GM11168 (cell line): ENCODE results near the gene GALNTL6.
"Not testable (repeated sequence)": the region's sequence is repeated elsewhere in the genome, so short reads cannot be mapped to it uniquely, and the experiment has no call there.

Experiments used
- in situ Hi-C: fragments of 300-500 bp; cut with MboI; formaldehyde crosslinking; loops from one replicate; pipeline ENCODE4 v1.12.0; 2022; ENCODE audit warnings: low sequenced_read_pairs; ENCODE audit not compliant: unreplicated experiment

GALNTL6 gene

DNA sequence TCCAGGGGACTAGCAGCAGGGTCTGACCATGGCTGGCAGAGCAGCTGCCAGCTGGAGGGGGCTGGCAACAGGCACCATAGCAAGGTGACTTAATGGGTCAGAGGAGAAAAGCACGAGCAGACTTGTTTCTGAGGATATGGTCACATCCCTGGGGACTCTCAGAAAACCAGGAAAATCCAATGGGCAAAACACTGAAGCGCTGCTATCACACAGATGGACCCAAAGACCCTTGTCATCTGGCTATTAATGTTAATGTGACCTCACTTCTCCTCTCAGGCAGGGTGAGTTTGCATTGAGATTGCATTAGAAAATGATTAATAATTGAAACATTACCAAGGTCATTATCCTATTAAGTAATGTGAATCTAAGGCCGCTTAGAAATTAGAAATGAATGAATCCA, 1061.7 kb downstream of the GALNTL6 start:
- in situ Hi-C loops = no loop called here

DNA sequence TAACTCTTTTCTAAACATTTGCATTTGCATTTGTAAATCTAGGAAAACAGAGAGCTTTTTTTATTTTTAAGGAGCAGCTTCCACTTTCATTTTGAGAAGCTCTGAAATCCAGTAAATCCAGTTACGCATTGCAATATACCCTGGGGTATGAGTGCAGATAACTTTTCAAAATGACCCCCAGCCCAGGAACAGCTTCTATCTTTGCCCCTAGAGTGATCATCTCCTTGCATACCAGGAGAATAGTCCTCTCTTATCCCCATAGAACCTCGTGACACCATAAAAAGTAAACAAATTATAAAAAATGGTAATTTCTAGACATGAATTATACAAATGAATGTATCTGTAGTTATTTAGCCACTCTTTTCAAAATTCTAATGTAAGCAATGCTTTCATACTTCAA, 1063.2 kb downstream of the GALNTL6 start:
- in situ Hi-C loops = no loop called here

DNA sequence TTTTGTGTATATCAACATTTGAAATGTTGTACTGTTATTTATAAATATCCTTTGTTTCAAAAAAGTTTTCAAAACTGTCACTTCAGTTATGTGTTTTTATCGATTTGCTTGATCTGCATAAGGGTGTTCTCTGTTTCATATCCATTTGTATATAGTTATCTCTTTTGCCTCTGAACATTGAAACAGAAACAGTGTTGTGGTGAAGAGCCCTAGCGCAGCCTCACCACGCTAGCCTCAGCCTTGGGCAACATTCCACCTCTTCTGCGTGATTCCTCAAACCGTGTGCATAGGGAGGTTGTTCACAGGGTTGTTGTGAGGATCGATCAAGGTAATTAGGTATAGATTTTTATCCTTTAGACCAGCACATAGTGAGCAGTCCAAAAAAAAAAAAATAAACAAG, 1068.4 kb downstream of the GALNTL6 start:
- in situ Hi-C loops = no loop called here

GRCh38 chr4:172887358-172887757, 1074.2 kb downstream of the GALNTL6 start:
- in situ Hi-C loops = not testable (repeated sequence)

GRCh38 chr4:172887959-172888358, 1074.8 kb downstream of the GALNTL6 start:
- in situ Hi-C loops = no loop called here

DNA sequence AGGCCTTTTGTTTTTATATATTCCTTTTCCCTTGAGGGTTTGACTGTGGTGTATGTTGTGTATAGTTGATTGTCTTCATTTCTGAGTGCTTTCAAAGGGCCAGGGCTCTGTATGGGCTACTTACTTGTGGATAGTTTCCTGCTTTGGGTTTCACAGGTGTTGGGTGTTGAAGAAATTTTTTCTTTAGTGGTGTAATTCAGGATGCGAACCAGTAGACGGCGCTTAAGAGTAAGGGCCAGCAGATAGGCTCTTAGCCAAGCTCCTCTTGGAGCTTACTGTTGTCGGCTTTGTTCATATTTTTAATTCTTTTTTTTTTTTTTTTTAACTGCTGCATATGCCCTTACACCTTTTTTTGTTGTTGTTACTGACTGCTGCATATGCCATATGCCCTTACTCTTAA, 1079.1 kb downstream of the GALNTL6 start:
- in situ Hi-C loops = no loop called here

GRCh38 chr4:172895699-172896098, 1082.5 kb downstream of the GALNTL6 start:
- in situ Hi-C loops = no loop called here

DNA sequence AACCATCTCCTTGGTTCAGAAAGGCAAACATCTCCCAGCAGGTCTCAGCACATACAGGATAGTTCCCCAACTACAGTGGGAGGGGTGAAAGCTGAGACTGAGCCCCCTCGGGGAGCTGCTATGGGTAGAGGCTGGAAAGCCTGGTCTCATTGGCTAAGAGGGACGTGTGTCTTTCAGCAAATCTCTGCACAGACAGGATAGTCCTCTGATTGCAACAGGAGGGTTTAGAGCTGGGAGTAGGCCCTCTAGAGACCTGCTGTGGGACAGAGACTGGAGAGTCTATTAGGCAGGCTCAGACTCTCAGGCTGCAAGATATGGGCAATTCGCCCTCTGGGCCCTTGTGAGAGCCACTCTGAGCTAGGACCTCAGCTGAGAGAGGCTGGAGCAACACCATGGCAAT, 1083.8 kb downstream of the GALNTL6 start:
- in situ Hi-C loops = no loop called here

DNA sequence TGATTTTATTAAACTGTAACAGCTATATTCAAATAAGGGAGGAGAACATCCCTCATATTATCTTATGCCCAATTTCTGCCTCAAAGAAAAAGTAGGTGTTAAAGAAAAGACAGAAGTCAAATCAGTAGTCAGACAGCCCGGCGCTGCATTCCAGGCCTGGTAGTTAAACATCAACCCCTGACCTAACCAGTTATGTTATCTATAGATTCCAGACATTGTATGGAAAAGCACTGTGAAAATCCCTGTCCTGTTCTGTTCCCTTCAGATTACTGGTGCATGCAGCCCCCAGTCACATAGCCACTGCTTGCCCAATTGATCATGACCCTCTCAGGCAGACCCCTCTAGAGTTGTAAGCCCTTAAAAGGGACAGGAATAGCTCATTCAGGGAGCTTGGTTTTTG, 1085.5 kb downstream of the GALNTL6 start:
- in situ Hi-C loops = no loop called here

DNA sequence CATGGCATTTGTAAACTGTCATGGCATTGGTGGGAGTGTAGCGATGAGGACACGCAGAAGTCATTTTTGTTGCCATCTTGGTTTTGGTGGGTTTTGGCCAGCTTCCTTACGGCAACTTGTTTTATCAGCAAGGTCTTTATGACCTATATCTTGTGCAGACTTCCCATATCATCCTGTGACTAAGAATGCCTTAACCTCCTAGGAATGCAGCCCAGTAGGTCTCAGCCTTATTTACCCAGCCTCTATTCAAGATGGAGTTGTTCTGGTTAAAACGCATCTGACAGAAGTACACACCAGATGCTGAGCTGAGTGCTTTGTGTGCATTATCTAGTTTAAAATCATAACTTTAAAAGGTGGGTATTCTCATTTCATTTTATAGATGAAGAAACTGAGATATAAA, 1086.7 kb downstream of the GALNTL6 start:
- in situ Hi-C loops = no loop called here

DNA sequence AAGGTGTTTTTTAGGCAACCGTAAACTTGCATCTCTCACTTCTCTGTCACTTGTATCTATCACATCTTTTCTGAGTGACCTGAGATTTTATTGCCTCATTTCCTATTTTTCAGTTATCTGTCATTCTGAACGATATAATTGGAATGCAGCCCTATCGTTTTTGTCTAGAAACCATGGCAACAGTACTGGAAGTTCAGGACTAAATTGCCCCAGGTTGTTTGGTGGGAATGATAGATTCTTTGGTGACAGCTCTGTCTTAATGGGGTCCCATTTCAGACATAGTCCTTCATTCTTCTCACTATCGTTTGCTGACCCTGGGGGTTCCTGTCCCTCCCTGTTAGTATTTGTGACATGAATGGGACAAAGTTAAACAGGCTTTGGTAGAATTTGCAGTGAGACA, 1087.7 kb downstream of the GALNTL6 start:
- in situ Hi-C loops = no loop called here

DNA sequence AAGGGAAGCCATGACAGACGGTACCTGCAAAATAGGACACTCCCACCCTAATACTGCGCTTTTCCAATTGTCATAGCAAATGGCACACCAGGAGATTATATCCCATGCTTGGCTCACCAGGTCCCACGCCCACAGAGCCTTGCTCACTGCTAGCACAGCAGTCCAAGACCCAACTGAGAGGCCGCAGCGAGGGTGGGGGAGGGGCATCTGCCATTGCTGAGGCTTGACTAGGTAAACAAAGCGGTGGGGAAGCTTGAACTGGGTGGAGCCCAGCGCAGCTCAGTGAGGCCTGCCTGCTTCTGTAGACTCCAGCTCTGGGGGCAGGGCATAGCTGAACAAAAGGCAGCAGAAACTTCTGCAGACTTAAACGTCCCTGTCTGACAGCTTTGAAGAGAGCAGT, 1099.3 kb downstream of the GALNTL6 start:
- in situ Hi-C loops = not testable (repeated sequence)

DNA sequence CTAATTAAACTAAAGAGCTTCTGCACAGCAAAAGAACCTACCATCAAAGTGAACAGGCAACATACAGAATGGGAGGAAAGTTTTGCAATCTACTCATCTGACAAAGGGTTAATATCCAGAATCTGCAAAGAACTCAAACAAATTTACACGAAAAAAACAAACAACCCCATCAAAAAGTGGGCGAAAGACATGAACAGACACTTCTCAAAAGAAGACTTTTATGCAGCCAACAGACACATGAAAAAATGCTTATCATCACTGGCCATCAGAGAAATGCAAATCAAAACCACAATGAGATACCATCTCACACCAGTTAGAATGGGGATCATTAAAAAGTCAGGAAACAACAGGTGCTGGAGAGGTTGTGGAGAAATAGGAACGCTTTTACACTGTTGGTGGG, 1104.2 kb downstream of the GALNTL6 start:
- in situ Hi-C loops = not testable (repeated sequence)

GRCh38 chr4:172919269-172919668, 1106.1 kb downstream of the GALNTL6 start:
- in situ Hi-C loops = no loop called here

DNA sequence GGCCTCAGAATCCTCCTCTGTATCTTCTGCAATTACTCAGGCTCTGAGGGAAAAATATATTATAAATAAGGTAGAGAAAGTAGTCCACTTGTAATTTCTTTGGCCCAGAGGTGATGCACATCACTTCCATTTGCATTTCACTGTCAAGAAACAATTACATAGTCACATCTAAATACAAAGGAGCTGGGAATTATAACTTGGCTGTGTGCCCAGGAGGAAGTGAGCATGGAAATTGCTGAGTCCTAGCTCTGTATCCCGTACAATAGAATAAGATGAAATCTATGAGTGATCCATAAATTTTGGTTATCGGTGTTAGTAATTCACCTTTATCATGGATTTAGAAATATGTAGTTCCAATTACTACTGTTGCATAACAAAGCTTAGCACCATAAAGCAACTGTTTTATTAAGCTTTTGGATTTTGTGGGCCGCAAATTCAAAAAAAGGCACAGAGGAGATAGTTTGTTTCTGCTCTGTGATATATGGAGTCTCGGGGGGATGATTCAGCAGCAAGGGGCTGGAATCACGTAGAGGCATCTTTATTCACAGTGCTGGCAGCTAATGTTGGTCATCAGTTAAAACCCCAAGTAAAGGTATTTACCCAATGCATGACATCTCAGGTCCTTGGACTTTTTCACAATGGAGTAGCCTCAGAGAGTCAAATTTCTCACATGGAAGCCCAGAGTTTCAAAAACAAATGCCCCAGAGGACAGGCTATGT, 1114.1 kb downstream of the GALNTL6 start:
- in situ Hi-C loops = no loop called here

GRCh38 chr4:172928347-172928746, 1115.1 kb downstream of the GALNTL6 start:
- in situ Hi-C loops = no loop called here

DNA sequence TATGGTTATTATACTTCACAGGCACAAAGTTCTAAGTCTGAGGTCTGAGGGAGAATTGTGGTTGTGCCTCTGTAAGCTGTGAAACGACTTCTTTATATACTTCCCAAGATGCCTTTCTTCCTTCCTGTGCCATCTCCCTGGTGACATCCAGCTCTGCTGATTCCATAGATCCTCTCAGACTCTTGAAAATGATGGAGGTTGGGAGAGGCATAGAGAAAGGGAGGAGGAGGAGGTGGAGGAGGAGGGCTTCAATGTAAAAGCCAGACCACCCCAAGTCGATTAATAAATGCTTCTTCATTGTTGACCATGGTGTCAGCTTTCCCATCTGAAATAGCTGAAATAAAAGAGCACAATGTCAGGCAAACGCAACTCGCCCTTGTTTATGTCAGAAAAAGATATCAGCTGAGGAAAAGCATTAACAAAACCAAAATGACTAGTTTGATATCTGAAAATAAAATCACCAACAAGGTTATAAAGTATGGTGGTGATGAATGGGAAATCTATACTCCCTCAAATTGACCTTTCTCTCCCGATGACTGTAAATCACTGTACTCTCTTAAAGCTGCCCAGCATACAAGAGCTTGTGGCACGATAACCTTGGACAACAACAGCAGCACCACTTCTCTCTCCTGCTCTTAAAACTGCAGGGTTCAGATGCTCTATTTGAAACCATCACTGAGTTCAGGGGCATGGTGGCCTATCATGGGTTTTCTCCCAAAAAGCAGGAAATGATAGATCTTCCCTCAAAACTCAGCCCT, 1125.0 kb downstream of the GALNTL6 start:
- in situ Hi-C loops = no loop called here

- in situ Hi-C loops = no loop called here
Measured at GRCh38 chr4:172938870-172939269, 1125.7 kb downstream of the GALNTL6 start.

DNA sequence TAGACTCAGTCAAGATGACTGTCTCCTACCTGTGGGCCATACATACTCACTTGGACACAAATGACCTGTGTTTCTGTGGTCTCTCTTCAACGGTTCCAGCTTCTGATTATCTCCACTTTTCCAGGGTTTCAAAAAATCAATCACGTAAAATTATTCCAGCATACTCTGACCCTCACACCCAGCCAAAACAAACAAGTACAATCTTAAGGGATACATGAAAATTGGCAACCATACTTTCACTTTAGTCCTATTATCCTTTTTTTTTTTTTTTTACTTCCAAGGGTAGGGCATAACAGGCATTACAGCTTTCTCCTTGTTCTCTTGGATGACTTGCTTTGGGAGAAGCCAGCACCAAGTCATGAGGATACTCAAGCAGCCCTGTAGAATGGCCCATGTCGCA, 1129.6 kb downstream of the GALNTL6 start:
- in situ Hi-C loops = no loop called here

DNA sequence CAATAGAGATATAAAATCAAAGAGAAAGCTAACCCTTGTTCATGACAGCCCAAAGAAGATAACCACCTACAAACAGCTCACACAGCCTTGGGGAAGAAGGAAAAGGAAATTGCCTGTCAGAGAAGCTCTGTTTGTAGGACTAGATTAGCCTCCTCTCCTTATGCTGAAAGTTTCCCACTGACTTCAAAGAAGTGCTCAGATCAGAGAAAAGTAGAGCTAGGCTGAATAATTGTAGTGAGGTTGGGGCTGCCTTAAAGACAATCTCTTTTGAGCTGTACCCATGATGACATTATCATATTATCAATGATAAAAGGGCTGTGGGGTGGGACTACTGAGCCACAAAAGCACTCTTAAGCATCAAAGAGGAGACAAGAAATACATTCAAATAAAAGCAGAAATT, 1132.4 kb downstream of the GALNTL6 start:
- in situ Hi-C loops = no loop called here

GRCh38 chr4:172946503-172946902, 1133.3 kb downstream of the GALNTL6 start:
- in situ Hi-C loops = no loop called here

- in situ Hi-C loops = no loop called here
Measured at GRCh38 chr4:172947594-172947993, 1134.4 kb downstream of the GALNTL6 start.
